Sigmoid colon (tissue), 7 donors: ENCODE results near the gene ACY1. TPM values are rescaled to one million over a fixed set of nuclear protein-coding genes. Genes with fewer than 3 reads are reported as not detected.
A peak's percentile ranks its signal among the peaks of the same experiment; 100 is the strongest.

ENCODE experiments used
- DNase-seq: peaks from one replicate; pipeline ENCODE4 v3.0.0-alpha.2; 2019
- H3K27ac ChIP-seq, 4 donors: fragments of 200-600 bp; sonication (generic); one replicate each; pipeline ENCODE4 v1.5.1; 2016 to 2019; ENCODE audit warnings: mild to moderate bottlenecking in 1 of 4
- H3K27me3 ChIP-seq, 3 donors: fragments of 200-600 bp; sonication (generic); one replicate each; pipeline ENCODE4 v1.5.1; 2019; ENCODE audit warnings: mild to moderate bottlenecking in 1 of 3
- H3K36me3 ChIP-seq, 4 donors: fragments of 200-600 bp; sonication (generic); one replicate each; pipeline ENCODE4 v1.5.1; 2016 to 2019
- H3K4me1 ChIP-seq, 4 donors: fragments of 200-600 bp; sonication (generic); one replicate each; pipeline ENCODE4 v1.5.1; 2017 to 2019
- H3K4me3 ChIP-seq, 4 donors: fragments of 200-600 bp; sonication (generic); one replicate each; pipeline ENCODE4 v1.5.1; 2017 to 2019; ENCODE audit warnings: mild to moderate bottlenecking in 2 of 4, moderate library complexity in 1 of 4
- H3K9me3 ChIP-seq, 4 donors: fragments of 200-600 bp in 3 of 4; sonication (generic) in 3 of 4; one replicate each; pipeline versions ENCODE4 v1.5.1 to v1.6.1; 2013 to 2019
- CTCF ChIP-seq, 4 experiments: fragments of 450-650 bp in 3 of 4; fragments of 200-600 bp in 1 of 4; IDR thresholded peaks; one replicate each; pipeline ENCODE4 v1.5.1; 2016 to 2019; ENCODE audit warnings: antibody characterized with exemption in 4 of 4, mild to moderate bottlenecking in 3 of 4, moderate library complexity in 2 of 4
- EP300 ChIP-seq, 4 donors: sonication (generic); formaldehyde crosslinking; IDR thresholded peaks; one replicate each; pipeline ENCODE4 v1.6.1; 2017; ENCODE audit warnings: antibody characterized with exemption in 4 of 4
- POLR2A ChIP-seq, 2 donors: fragments of 450-650 bp; IDR thresholded peaks; one replicate each; pipeline ENCODE4 v1.6.1; 2016; ENCODE audit warnings: antibody characterized with exemption in 2 of 2, mild to moderate bottlenecking in 2 of 2, moderate library complexity in 2 of 2
- POLR2AphosphoS5 ChIP-seq, 4 donors: sonication (generic); formaldehyde crosslinking; IDR thresholded peaks; one replicate each; pipeline ENCODE4 v1.6.1; 2017; ENCODE audit warnings: antibody characterized with exemption in 4 of 4
- WGBS, 2 donors: extraction: QIAGEN DNeasy Blood & Tissue Kit; methylation state at CpG; one replicate each; pipeline ENCODE4 v1.1.7; 2013; 5-methylcytosine and 5-hydroxymethylcytosine counted together
- intact Hi-C: fragments of 100-400 bp; cut with DNase I; formaldehyde crosslinking; loops from one replicate; pipeline ENCODE4 v1.15.1; 2023
- polyA plus RNA-seq, 3 donors: library from polyadenylated mRNA; stranded (reverse); fragments of 200-250 nt; gene quantifications; one replicate each; pipeline ENCODE4 v1.2.3, GENCODE V29; 2013
- total RNA-seq, 4 donors: library from RNA; depleted of rRNA; stranded (reverse); fragments of >200 nt; gene quantifications; one replicate each; pipeline ENCODE4 v1.1.0, GENCODE V29; 2016
- donor health status: healthy with polysubstance abuse.
- donor health status: Bipolar disorder and iron deficiency.
- donor health status: healthy.

Gene ACY1
- total and polyA plus RNA-seq, 7 donors = 1.4 to 279 (median 25.3) TPM

GRCh38 chr3:51960386-51960785 lies 22.9 kb upstream of the ACY1 start:
- H3K4me3 ChIP-seq = no peak overlapping the region
- H3K27me3 ChIP-seq = no peaks in the 10 kb centered on the region
- no peaks in the 10 kb centered on the region for H3K9me3 ChIP-seq
- no peak for TF ChIP-seq POLR2A (IDR thresholded peaks at IDR 0.05)
- no peak for TF ChIP-seq EP300 (IDR thresholded peaks at IDR 0.05)
- no peak overlapping the region for H3K27ac ChIP-seq
- H3K36me3 ChIP-seq = peaks cover 0 to 35% (median 9%) of the 10 kb centered on the region in 4 donors
- H3K4me1 ChIP-seq = peaks cover 0 to 41% (median 28%) of the 10 kb centered on the region in 4 donors
- DNase-seq = no peak
- intact Hi-C loops = loop anchor here (10.0 kb wide), 1 partner anchor 566 kb away; the partner anchor contains the start of gene RBM15B
- WGBS, 2 donors = 89 to 95% methylated on average over 10 of the region's 10 CpGs

- H3K4me1 ChIP-seq = peaks cover 0 to 43% (median 28%) of the 10 kb centered on the region in 4 donors
Measured at GRCh38 chr3:51961011-51961410, 22.3 kb upstream of the ACY1 start.

GRCh38 chr3:51961602-51962569 lies 21.4 kb upstream of the ACY1 start:
- H3K27ac ChIP-seq = no peak overlapping the region
- DNase-seq = no peak
- no peak overlapping the region for H3K4me3 ChIP-seq
- no peak for TF ChIP-seq POLR2AphosphoS5 (IDR thresholded peaks at IDR 0.05)
- H3K9me3 ChIP-seq = no peaks in the 10 kb centered on the region
- 63 to 72% methylated on average over 9 of the region's 9 CpGs for WGBS, 2 donors
- H3K27me3 ChIP-seq = no peaks in the 10 kb centered on the region
- H3K4me1 ChIP-seq = peaks cover 0 to 43% (median 30%) of the 10 kb centered on the region in 4 donors
- H3K36me3 ChIP-seq = peaks cover 0 to 35% (median 9%) of the 10 kb centered on the region in 4 donors
- intact Hi-C loops = loop anchor here (10.0 kb wide), 1 partner anchor 567 kb away; the partner anchor contains the start of gene RBM15B

More at GRCh38 chr3:51961011-51961410, 22.3 kb upstream of the ACY1 start:
- Histone ChIP-seq H3K4me3 (no peak overlapping the region), H3K36me3 (peaks cover 0 to 35% (median 9%) of the 10 kb centered on the region in 4 donors), H3K9me3 (no peaks in the 10 kb centered on the region), H3K27ac (no peak overlapping the region), H3K27me3 (no peaks in the 10 kb centered on the region)
- TF ChIP-seq CTCF (IDR thresholded peaks at IDR 0.05) = no peak
- no peak for TF ChIP-seq POLR2A (IDR thresholded peaks at IDR 0.05)
- TF ChIP-seq POLR2AphosphoS5 (IDR thresholded peaks at IDR 0.05) = no peak
- no peak for TF ChIP-seq EP300 (IDR thresholded peaks at IDR 0.05)
- intact Hi-C loops = loop anchor here (10.0 kb wide), 1 partner anchor 566 kb away; the partner anchor contains the start of gene RBM15B
- WGBS, 2 donors = 92 to 94% methylated on average over 18 of the region's 18 CpGs
- DNase-seq = no peak

- WGBS, 2 donors = 82 to 88% methylated on average over 6 of the region's 6 CpGs
- Histone ChIP-seq H3K27me3 (no peaks in the 10 kb centered on the region), H3K27ac (peak overlapping the region in 2 of 4 donors; percentile 37 to 43), H3K9me3 (no peaks in the 10 kb centered on the region), H3K36me3 (peaks cover 0 to 29% (median 7%) of the 10 kb centered on the region in 4 donors), H3K4me1 (peaks cover 0 to 44% (median 35%) of the 10 kb centered on the region in 4 donors), H3K4me3 (no peak overlapping the region)
- intact Hi-C loops = loop anchor here (10.0 kb wide), 1 partner anchor 568 kb away; the partner anchor contains the start of gene RBM15B
- DNase-seq = no peak
- TF ChIP-seq CTCF (IDR thresholded peaks at IDR 0.05) = no peak
- peak in 1 of 4 donors; percentile 11 for TF ChIP-seq POLR2AphosphoS5 (IDR thresholded peaks at IDR 0.05)
- TF ChIP-seq POLR2A (IDR thresholded peaks at IDR 0.05) = no peak
Measured at GRCh38 chr3:51962854-51963530, 20.3 kb upstream of the ACY1 start.

- DNase-seq = no peak
- 81 to 84% methylated on average over 12 of the region's 12 CpGs for WGBS, 2 donors
Measured at GRCh38 chr3:51963951-51964451, 19.3 kb upstream of the ACY1 start.

More at GRCh38 chr3:51963951-51964451, 19.3 kb upstream of the ACY1 start:
- intact Hi-C loops = loop anchor here (10.0 kb wide), 1 partner anchor 569 kb away; the partner anchor contains the start of gene RBM15B
- TF ChIP-seq CTCF (IDR thresholded peaks at IDR 0.05) (no peak), POLR2AphosphoS5 (IDR thresholded peaks at IDR 0.05) (no peak), POLR2A (IDR thresholded peaks at IDR 0.05) (no peak), EP300 (IDR thresholded peaks at IDR 0.05) (no peak)
- peak overlapping the region in 3 of 4 donors; percentile 12 to 37 (median 31) for H3K27ac ChIP-seq
- H3K4me1 ChIP-seq = peaks cover 0 to 54% (median 42%) of the 10 kb centered on the region in 4 donors
- H3K36me3 ChIP-seq = peaks cover 0 to 19% (median 7%) of the 10 kb centered on the region in 4 donors
- no peaks in the 10 kb centered on the region for H3K27me3 ChIP-seq
- H3K4me3 ChIP-seq = no peak overlapping the region
- H3K9me3 ChIP-seq = no peaks in the 10 kb centered on the region
